GM03348 (cell line): ENCODE results near the gene CES3.

ENCODE experiments used
- DNase-seq: peaks from one replicate; pipeline ENCODE4 v3.0.0; 2012; ENCODE audit warnings: low spot score

CES3 gene

GRCh38 chr16:66961065-66961744, at the start of gene CES3:
TSS of gene CES3 (plus strand) at chr16:66961266. CDS start at chr16:66961308, 42 bp downstream.
- peak; percentile 81 for DNase-seq

- DNase-seq: no peak
These were observed 49.3 kb upstream of the CES3 start for GRCh38 chr16:66911801-66912200.

- DNase-seq: no peak
These were observed 48.0 kb upstream of the CES3 start for GRCh38 chr16:66913081-66913480.

- no peak for DNase-seq
These were observed 47.4 kb upstream of the CES3 start for GRCh38 chr16:66913711-66914110.

GRCh38 chr16:66914541-66914940, 46.5 kb upstream of the CES3 start:
- no peak for DNase-seq

- DNase-seq: no peak
These were observed 46.0 kb upstream of the CES3 start for GRCh38 chr16:66915041-66915440.

- DNase-seq: no peak
These were observed 44.5 kb upstream of the CES3 start for GRCh38 chr16:66916518-66916917.

GRCh38 chr16:66917741-66918140, 43.3 kb upstream of the CES3 start:
- no peak for DNase-seq

- DNase-seq: no peak
These were observed 42.7 kb upstream of the CES3 start for GRCh38 chr16:66918355-66918754.

- DNase-seq: no peak
These were observed 42.1 kb upstream of the CES3 start, which contains the start of gene CDH16 for GRCh38 chr16:66918803-66919568. TSS of gene CDH16 (minus strand) at chr16:66918885. CDS start at chr16:66918065, 820 bp downstream.

- no peak for DNase-seq
These were observed 41.3 kb upstream of the CES3 start for GRCh38 chr16:66919569-66920298.

GRCh38 chr16:66920299-66920590, 40.8 kb upstream of the CES3 start:
- DNase-seq: no peak

GRCh38 chr16:66920924-66921680, 40.0 kb upstream of the CES3 start:
- no peak for DNase-seq

- DNase-seq: no peak
These were observed 39.2 kb upstream of the CES3 start for GRCh38 chr16:66921729-66922450.

- DNase-seq: peak; percentile 33
These were observed 37.8 kb upstream of the CES3 start for GRCh38 chr16:66923247-66923731.

- no peak for DNase-seq
These were observed 37.2 kb upstream of the CES3 start for GRCh38 chr16:66923866-66924265.

- peak; percentile 80 for DNase-seq
These were observed 36.3 kb upstream of the CES3 start for GRCh38 chr16:66924527-66925321.

- peak; percentile 55 for DNase-seq
These were observed 35.7 kb upstream of the CES3 start, which contains the start of gene RRAD for GRCh38 chr16:66925322-66925840. TSS of gene RRAD (minus strand) at chr16:66925535. CDS start at chr16:66925179, 356 bp downstream.

- no peak for DNase-seq
These were observed 34.7 kb upstream of the CES3 start for GRCh38 chr16:66926171-66926947.
